Cerebellar cortex (tissue), 1 donor: ENCODE data around the gene PRPH.
A peak's percentile ranks its signal among the peaks of the same experiment; 100 is the strongest.
"Not testable (repeated sequence)": the region's sequence is repeated elsewhere in the genome, so short reads cannot be mapped to it uniquely, and the experiment has no call there.

Experiments
- DNase-seq: peaks from one replicate; pipeline ENCODE4 v3.0.0-alpha.2; 2015; ENCODE audit warnings: low spot score

PRPH gene

GRCh38 chr12:49295082-49295936 lies at the start of gene PRPH:
Gene PRPH, plus strand, starts transcription at chr12:49295147. Its CDS starts 54 bp downstream, at chr12:49295201.
- DNase-seq = no peak

- no peak for DNase-seq
These were observed 43.6 kb upstream of the PRPH start for GRCh38 chr12:49251357-49251756.

GRCh38 chr12:49253033-49253623 lies 41.8 kb upstream of the PRPH start:
- no peak for DNase-seq

GRCh38 chr12:49255456-49255855 lies 39.5 kb upstream of the PRPH start:
- not testable (repeated sequence) for DNase-seq

GRCh38 chr12:49255857-49256637 lies 38.9 kb upstream of the PRPH start:
- no peak for DNase-seq

GRCh38 chr12:49257508-49258184 lies 37.3 kb upstream of the PRPH start:
- not testable (repeated sequence) for DNase-seq

- no peak for DNase-seq
These were observed 35.5 kb upstream of the PRPH start for GRCh38 chr12:49259452-49259851.

GRCh38 chr12:49260166-49260565 lies 34.8 kb upstream of the PRPH start:
- no peak for DNase-seq

- DNase-seq = no peak
These were observed 34.2 kb upstream of the PRPH start for GRCh38 chr12:49260571-49261363.

GRCh38 chr12:49261721-49262120 lies 33.2 kb upstream of the PRPH start:
- no peak for DNase-seq

- DNase-seq = no peak
These were observed 31.6 kb upstream of the PRPH start for GRCh38 chr12:49263400-49263763.

GRCh38 chr12:49264466-49264872 lies 30.5 kb upstream of the PRPH start:
- no peak for DNase-seq

- DNase-seq = peak; percentile 68
These were observed 29.8 kb upstream of the PRPH start, which contains the start of gene TUBA1C for GRCh38 chr12:49264873-49265792. Gene TUBA1C, plus strand, starts transcription at chr12:49265082. Its CDS starts 100 bp downstream, at chr12:49265182.

- not testable (repeated sequence) for DNase-seq
These were observed 25.8 kb upstream of the PRPH start for GRCh38 chr12:49269191-49269590.

GRCh38 chr12:49272790-49273725 lies 21.9 kb upstream of the PRPH start:
- no peak for DNase-seq

- DNase-seq = no peak
These were observed 21.1 kb upstream of the PRPH start for GRCh38 chr12:49273726-49274395.

- no peak for DNase-seq
These were observed 20.4 kb upstream of the PRPH start for GRCh38 chr12:49274396-49275069.
